Endodermal cell (in vitro differentiated cells): Measurements from ENCODE around the gene ORAI2. TPM values are rescaled to one million over a fixed set of nuclear protein-coding genes. Genes with fewer than 3 reads are reported as not detected.
"Not testable (repeated sequence)": the region's sequence is repeated elsewhere in the genome, so short reads cannot be mapped to it uniquely, and the experiment has no call there.

Experiments
- DNase-seq: peaks from one replicate; pipeline ENCODE4 v3.0.0-alpha.2; 2017
- H3K27ac ChIP-seq: 2 replicates; pipeline ENCODE4 v1.5.1; 2013; ENCODE audit warnings: mild to moderate bottlenecking, low read depth, low read length, moderate library complexity
- H3K27me3 ChIP-seq: 2 replicates; pipeline ENCODE4 v1.6.1; 2013; ENCODE audit warnings: mild to moderate bottlenecking, low read length, moderate library complexity; ENCODE audit not compliant: insufficient read depth, control insufficient read depth, poor library complexity, severe bottlenecking
- H3K36me3 ChIP-seq: 2 replicates; pipeline ENCODE4 v1.7.0; 2013; ENCODE audit warnings: mild to moderate bottlenecking, low read length, moderate library complexity; ENCODE audit not compliant: control insufficient read depth, insufficient read depth
- H3K4me1 ChIP-seq: one replicate; pipeline ENCODE4 v1.7.0; 2013; ENCODE audit warnings: low read length; ENCODE audit not compliant: control insufficient read depth, insufficient read depth
- H3K4me3 ChIP-seq: 2 replicates; pipeline ENCODE4 v1.5.1; 2013; ENCODE audit warnings: mild to moderate bottlenecking, low read length, moderate library complexity
- H3K9ac ChIP-seq: 2 replicates; pipeline ENCODE4 v1.6.1; 2013; ENCODE audit warnings: mild to moderate bottlenecking, low read length, moderate library complexity; ENCODE audit not compliant: poor library complexity, severe bottlenecking; ENCODE audit errors: extremely low read depth
- H3K9me3 ChIP-seq: 2 replicates; pipeline ENCODE4 v1.6.1; 2013; ENCODE audit warnings: mild to moderate bottlenecking, low read length, moderate library complexity; ENCODE audit not compliant: control insufficient read depth
- H3K27ac Mint-ChIP-seq: 2 replicates; pipeline ENCODE4 v1.8.0; 2020; ENCODE audit warnings: mixed read lengths
- H3K27me3 Mint-ChIP-seq: 2 replicates; pipeline ENCODE4 v1.8.0; 2021; ENCODE audit warnings: mild to moderate bottlenecking, mixed read lengths; ENCODE audit not compliant: insufficient read depth
- H3K36me3 Mint-ChIP-seq: 2 replicates; pipeline ENCODE4 v1.8.0; 2020; ENCODE audit warnings: low read depth, mixed read lengths
- H3K4me1 Mint-ChIP-seq: 2 replicates; pipeline ENCODE4 v1.8.0; 2020; ENCODE audit warnings: mixed read lengths
- H3K4me3 Mint-ChIP-seq: 2 replicates; pipeline ENCODE4 v1.8.0; 2020; ENCODE audit warnings: mild to moderate bottlenecking, moderate library complexity, mixed read lengths
- H3K9me3 Mint-ChIP-seq: 2 replicates; pipeline ENCODE4 v1.8.0; 2020; ENCODE audit warnings: mild to moderate bottlenecking, mixed read lengths
- WGBS, 2 experiments: methylation state at CpG; one replicate each; pipeline versions ENCODE4 v1.1.5 to v1.1.7; 2013; ENCODE audit warnings: missing lambda C conversion rate in 2 of 2, mixed read lengths in 1 of 2; ENCODE audit not compliant: insufficient coverage in 1 of 2, insufficient read length in 1 of 2; 5-methylcytosine and 5-hydroxymethylcytosine counted together
- total RNA-seq, 2 donors: library from RNA; stranded (reverse); fragmentation: NEBNext Ultra II Directional in 1 of 2; extraction: Animal tissue kit (Norgen Biotek cat#: 25700) in 1 of 2; gene quantifications; 2 replicates in 1 of 2; 3 replicates in 1 of 2; pipeline ENCODE4 v1.2.1, GENCODE V29; 2021
- TF ChIP-seq, protein P1 (sequence below): fragments of 200-600 bp; sonication (generic); conservative IDR thresholded peaks from 2 replicates; pipeline ENCODE4 v1.5.0; 2021; ENCODE audit warnings: antibody characterized with exemption, mild to moderate bottlenecking

Gene ORAI2
- total RNA-seq, 2 donors from 2014 or later: 24.3 to 26.1 TPM

DNA sequence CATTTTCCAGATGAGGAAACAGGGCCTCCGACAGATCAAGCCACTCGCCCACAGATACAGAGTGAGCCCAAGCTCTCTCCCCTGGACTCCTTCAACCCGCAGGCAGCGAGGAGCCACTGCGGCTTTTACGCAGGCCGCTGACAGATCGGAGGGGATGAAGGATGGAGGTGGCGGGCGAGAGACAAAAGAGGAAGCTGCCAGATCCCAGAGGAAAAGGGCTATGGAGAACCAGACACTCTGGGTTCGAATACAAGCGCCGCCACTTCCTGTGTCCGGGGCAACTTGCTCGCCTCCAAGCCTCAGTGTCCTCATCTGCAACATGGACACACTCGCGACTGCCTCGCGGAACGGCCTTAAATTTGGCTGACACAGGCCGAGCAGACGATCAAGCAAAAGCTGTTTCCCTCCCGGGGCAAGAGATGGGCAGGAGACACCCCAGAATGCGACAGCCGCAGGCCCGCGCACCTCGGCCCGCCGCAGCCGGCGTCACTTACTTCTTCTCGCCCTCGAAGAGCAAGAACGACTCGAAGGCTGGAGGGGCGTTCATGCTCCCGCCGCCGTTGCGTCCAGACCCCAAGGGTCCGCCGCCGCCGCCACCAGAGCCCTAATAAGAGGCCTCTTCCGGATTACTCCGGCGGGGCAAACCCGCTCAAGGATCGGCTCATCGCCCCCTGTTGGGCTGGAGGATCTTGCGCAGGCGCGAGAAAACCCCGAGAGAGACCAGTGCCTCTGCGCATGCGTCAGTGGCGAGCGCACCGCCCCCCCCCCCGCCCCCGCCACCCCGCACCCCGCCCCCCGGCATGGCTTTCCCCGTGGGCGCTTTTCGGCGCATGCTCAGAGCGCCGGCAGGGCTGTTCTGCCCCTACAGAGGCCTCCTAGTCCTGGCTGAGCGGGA lies 45.2 kb downstream of the ORAI2 start, which contains the start of gene POLR2J:
Gene POLR2J (minus strand): TSS at position 609 of the 895 bp plus-strand sequence. CDS start 62 bp downstream, at position 547.
- H3K9ac ChIP-seq, H3K36me3 Mint-ChIP-seq, H3K9me3 Mint-ChIP-seq, H3K36me3 ChIP-seq, H3K27me3 Mint-ChIP-seq, H3K4me1 Mint-ChIP-seq, H3K9me3 ChIP-seq, H3K4me3 ChIP-seq, H3K27ac ChIP-seq, H3K4me1 ChIP-seq, H3K27me3 ChIP-seq: not testable (repeated sequence)
- WGBS, 2 experiments: 0% methylated on average over 31 of the region's 72 CpGs; no CpG with 5 or more reads in 1 of the 2 experiments
- peak within 1 kb of the TSS; percentile 77 for H3K4me3 Mint-ChIP-seq
- TF ChIP-seq, protein P1, sequence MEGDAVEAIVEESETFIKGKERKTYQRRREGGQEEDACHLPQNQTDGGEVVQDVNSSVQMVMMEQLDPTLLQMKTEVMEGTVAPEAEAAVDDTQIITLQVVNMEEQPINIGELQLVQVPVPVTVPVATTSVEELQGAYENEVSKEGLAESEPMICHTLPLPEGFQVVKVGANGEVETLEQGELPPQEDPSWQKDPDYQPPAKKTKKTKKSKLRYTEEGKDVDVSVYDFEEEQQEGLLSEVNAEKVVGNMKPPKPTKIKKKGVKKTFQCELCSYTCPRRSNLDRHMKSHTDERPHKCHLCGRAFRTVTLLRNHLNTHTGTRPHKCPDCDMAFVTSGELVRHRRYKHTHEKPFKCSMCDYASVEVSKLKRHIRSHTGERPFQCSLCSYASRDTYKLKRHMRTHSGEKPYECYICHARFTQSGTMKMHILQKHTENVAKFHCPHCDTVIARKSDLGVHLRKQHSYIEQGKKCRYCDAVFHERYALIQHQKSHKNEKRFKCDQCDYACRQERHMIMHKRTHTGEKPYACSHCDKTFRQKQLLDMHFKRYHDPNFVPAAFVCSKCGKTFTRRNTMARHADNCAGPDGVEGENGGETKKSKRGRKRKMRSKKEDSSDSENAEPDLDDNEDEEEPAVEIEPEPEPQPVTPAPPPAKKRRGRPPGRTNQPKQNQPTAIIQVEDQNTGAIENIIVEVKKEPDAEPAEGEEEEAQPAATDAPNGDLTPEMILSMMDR: peak; percentile 37
- H3K27ac Mint-ChIP-seq: peak within 1 kb of the TSS; percentile 87
- peak; percentile 82 for DNase-seq

DNA sequence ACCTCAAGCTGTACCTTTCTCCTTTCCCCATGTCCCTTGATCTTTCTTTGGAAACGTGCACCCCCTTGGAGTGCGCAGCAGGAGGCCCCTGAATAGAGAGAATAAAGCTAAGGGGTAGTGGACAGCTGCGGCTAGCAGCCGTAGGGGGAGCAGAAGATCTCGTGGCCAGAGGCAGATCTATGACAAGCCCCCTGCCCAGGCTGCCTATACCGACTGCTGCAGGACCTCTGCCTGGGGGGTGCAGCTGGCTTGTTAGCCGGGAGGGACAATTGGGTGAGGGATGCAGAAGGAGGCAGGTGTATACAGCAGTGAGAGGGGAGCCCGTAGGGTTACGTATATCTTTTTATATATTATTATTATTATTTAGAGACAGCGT lies 45.8 kb downstream of the ORAI2 start:
- H3K36me3 ChIP-seq, H3K9me3 Mint-ChIP-seq, H3K4me3 ChIP-seq, H3K9ac ChIP-seq, H3K27ac ChIP-seq, H3K27me3 Mint-ChIP-seq, H3K4me1 ChIP-seq, H3K4me3 Mint-ChIP-seq, H3K27ac Mint-ChIP-seq, H3K9me3 ChIP-seq, H3K36me3 Mint-ChIP-seq, H3K4me1 Mint-ChIP-seq, H3K27me3 ChIP-seq, DNase-seq: not testable (repeated sequence)
- WGBS, 2 experiments: no CpG with 5 or more reads among the region's 10 CpGs

DNA sequence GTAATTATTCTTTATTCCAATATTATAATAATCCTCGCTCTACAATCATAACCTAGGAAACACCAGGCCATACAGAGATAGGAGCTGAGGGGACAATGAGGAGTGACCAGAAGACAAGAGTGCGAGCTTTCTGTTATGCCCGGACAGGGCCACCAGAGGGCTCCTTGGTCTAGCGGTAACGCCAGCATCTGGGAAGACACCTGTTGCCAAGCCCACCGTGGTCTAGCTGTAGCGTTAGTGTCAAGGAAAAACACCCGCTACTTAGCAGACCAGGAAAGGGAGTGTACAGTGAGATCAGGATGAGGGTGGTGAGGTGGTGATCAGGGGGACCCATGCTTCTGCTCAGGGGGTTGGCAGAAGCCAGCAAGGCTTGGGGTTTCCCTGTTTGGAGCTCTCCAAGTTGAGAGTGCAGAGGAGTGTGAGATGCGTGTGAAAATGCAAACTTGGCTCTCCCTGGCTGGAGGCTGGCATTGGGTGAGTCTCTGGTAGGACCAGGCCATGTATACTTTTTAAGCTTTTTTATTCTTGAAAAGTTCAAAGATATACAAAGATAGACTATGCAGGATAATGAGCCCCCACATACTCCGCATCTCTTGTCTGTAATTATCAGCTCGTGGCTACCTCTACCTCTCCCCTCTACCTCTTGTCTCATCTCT lies 46.7 kb downstream of the ORAI2 start:
- not testable (repeated sequence) for H3K4me3 Mint-ChIP-seq, H3K4me3 ChIP-seq, H3K4me1 ChIP-seq, H3K4me1 Mint-ChIP-seq, H3K36me3 Mint-ChIP-seq, H3K27ac Mint-ChIP-seq, H3K9me3 ChIP-seq, H3K27ac ChIP-seq, DNase-seq, H3K9me3 Mint-ChIP-seq, H3K27me3 Mint-ChIP-seq, H3K27me3 ChIP-seq, H3K9ac ChIP-seq, H3K36me3 ChIP-seq
- TF ChIP-seq, protein P1: peak; percentile 50
- 7% methylated on average over 3 of the region's 11 CpGs; no CpG with 5 or more reads in 1 of the 2 experiments for WGBS, 2 experiments

DNA sequence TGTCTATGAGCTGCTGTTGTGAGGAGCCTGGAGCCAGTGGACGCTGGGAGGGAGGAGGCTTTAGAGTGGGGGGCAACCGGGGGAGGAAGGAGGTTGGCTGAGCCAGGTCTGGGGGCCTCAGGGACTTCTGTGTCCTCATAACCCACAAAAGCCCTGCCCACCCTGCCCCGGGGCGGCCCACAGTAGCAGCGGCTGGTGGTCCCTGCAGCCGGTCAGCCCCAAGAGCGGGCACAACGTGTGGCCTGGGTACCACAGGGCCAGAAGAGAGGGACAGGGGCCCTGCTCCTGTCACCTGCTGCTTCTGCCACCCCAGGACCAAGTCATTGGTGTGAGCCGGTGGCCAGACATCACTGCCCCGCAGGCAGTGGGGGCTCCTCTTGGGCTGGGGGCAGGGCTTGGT lies 48.6 kb downstream of the ORAI2 start:
- not testable (repeated sequence) for H3K27me3 ChIP-seq, H3K4me1 ChIP-seq, H3K4me3 Mint-ChIP-seq, H3K9me3 ChIP-seq, DNase-seq, H3K27ac Mint-ChIP-seq, H3K9me3 Mint-ChIP-seq, H3K27me3 Mint-ChIP-seq, H3K4me1 Mint-ChIP-seq, H3K27ac ChIP-seq, H3K9ac ChIP-seq, H3K36me3 Mint-ChIP-seq, H3K36me3 ChIP-seq, H3K4me3 ChIP-seq
- WGBS, 2 experiments: no CpG with 5 or more reads among the region's 10 CpGs

DNA sequence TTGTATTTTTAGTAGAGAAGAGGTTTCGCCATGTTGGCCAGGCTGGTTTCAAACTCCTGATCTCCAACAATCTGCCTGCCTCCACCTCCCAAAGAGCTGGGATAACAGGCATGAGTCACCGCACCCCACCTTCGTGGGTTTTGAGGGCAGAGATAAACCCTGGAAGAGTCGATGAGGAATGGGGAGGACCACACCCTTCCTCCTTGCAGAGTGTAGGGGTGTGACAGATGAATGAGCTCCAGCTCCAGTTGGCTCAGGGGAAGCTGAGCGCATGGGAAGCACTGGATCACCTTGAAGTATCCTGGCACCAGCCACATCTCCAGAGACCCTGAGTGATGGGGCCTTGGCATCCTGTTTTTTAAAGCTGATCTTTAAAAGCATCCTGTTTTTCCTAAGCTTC lies 50.9 kb downstream of the ORAI2 start:
- not testable (repeated sequence) for H3K9me3 Mint-ChIP-seq

More for the DNA sequence above, 50.9 kb downstream of the ORAI2 start:
- not testable (repeated sequence) for H3K4me3 Mint-ChIP-seq, H3K27ac ChIP-seq, H3K9ac ChIP-seq, H3K27me3 ChIP-seq, H3K36me3 ChIP-seq, H3K4me1 Mint-ChIP-seq, H3K9me3 ChIP-seq, H3K4me3 ChIP-seq, H3K27ac Mint-ChIP-seq, H3K36me3 Mint-ChIP-seq, H3K27me3 Mint-ChIP-seq, H3K4me1 ChIP-seq, DNase-seq
- WGBS, 2 experiments: no CpG with 5 or more reads among the region's 5 CpGs
